Activated CD4-positive, alpha-beta T cell treated with anti-CD3 and anti-CD28 coated beads for 1 hour (primary cell): Measurements from ENCODE around the gene IL2RA.

ENCODE experiments used
- DNase-seq: peaks from one replicate; pipeline ENCODE4 v3.0.0-alpha.2; 2020

IL2RA gene

DNA sequence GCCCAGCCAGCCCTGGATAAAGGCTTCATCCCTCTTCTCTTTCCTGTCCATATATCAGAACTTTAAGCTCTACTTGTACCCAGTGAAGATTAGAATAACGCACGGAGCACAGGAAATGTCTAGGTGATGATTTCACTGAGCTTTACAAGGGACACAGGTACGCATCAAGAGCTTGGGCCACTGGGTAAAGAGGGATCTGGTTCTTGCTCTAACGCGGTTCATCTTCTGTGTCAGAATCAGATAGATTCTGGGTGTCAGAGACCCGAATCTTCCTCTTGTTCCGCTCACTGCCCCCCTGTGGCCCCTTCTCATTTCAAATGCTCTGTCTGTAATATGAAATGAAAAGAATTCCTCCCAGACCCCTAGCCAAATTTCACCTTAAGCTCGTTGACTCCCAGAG lies 24.7 kb downstream of the IL2RA start:
- no peak for DNase-seq

DNA sequence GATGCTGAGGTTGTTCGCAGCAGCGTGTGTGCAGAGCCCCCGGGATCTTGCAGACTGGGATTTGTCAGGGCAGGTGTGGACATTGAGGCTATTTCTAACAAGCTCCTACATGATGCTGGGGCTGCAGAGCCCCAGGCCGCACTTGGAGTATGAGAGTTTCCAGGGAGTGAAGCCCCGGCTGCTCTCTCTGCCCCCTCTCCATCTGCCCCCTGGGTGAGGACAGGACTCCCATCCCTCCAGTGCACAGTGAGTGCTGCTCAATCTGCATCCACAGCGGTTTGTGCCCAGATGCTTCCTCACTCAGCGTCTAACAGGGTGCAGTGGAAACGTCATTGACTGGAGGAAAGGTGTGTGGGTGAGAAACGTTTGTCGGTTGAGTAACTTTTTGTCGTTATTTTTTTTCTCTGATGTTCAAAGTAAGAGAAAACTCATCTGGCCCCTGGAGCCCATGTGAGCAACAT lies 25.3 kb downstream of the IL2RA start:
- no peak for DNase-seq

DNA sequence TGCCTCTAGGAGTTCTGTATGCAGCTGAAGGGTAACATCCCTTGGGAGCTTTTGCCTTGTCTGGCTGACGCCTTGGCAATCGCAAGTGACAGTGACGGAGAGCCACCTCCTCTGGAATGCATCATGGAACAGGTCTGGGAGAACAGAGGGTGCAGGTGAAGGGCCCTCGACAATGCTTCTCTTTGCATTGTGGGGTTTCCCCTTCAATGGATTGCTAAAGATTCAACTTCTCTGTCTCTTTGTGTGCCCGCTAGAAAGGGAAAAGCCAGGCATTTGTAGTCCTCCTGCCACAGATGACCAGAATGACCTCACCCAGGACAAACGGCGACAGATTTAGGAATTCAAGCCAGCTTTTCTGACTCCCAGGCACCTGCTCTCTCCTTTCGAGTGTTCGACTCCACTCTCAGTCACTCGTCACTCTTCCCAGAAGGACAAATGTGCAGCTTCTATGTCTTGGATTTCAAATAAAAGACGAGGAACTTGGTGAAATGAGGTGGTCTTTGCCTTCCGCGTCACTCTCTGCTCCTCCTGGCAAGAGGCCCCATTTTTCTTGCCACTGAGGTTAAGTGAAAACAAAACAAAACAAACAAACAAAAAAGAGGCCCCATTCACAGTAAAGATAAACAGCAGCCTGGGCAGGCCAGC lies 26.1 kb downstream of the IL2RA start:
- no peak for DNase-seq

- no peak for DNase-seq
Observed at GRCh38 chr10:6035101-6035834, 26.9 kb downstream of the IL2RA start.

- DNase-seq: no peak
Observed at GRCh38 chr10:6034371-6034770, 27.8 kb downstream of the IL2RA start.

DNA sequence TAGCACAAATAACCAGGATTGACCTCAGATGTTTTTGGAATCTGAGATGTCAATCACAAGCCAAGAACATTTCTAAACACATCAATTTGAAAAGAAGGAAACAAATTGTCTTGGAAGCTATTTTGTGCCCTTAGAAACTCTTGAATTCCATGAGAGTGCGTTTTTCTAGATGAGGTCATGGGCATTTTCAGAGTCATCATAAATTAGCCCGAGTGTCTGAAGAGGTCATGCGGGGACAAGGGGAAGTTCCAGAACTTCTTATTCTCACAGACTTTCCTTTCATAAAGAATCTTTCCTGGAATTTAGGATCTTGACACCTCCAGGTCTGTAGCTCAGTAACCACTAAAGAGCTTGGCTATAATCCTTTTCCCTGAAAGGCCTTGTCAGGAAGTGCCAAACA lies 28.2 kb downstream of the IL2RA start:
- no peak for DNase-seq

- DNase-seq: no peak
Observed at GRCh38 chr10:6030940-6031339, 31.2 kb downstream of the IL2RA start.

DNA sequence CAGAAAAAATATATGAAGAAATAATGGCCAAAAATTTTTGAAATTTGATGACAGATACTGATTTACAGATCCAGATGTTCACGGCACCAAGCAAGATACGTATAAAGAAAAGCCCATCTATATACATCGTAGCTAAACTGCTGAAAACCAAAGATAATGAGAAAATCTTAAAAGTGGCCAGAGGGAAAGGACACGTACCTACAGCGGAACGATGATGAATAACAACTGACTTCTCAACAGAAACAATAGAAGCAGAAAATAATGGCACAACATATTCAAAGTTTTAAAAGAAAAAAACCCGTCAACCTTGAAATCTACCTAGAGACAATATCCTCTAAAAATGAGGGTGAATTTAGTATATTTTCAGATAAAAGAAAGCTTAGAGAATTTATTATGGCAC lies 31.9 kb downstream of the IL2RA start:
- no peak for DNase-seq

GRCh38 chr10:6027929-6028328 lies 34.2 kb downstream of the IL2RA start:
- no peak for DNase-seq

- DNase-seq: no peak
Observed at GRCh38 chr10:6025683-6026255, 36.4 kb downstream of the IL2RA start.

DNA sequence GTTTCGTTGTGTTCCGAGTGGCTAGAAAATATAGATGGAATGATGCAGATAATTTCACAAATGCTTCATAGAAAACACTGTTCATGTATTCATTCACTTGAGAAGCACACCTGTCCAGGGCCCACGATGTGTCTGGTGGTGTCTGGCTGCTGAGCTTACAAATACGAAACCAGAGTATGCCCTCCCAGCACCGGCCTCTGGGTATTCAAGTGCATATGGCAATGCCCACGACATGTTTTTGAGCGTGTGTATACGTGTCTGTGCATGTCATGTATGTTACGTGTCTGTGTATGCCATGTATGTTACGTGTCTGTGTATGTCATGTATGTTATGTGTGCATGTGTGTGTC lies 37.9 kb downstream of the IL2RA start:
- DNase-seq: no peak

DNA sequence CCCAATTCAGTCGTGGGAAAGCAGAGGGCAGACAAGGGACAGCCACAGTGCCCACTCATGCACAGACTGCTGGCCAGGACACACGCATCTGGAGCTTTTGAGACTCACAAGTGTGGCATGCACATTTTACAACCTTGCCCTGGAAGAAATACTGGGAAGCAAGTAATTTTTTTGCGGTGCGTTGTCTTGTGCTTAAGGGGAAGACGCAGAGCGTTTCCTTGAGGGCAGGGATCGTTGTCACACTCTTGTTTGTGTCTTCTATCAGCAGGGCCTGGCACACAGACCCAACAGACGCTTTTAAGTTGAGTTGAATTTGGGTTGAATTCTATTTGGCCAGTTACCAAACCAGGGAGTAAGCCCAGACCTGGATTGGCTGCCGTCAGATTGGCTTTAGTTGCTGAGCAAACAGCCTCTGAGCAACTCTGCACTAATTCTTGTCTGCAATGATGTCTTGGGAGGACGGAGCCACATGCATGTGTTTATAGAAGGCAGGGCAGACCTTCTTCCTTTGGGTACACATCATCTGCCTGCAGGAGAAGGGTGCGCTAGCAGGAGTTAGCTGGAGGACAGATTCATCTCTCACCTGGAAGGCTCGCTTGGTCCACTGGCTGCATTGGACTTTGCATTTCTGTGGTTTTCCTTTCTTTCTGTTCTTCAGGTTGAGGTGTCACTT lies 38.4 kb downstream of the IL2RA start:
- DNase-seq: no peak

DNA sequence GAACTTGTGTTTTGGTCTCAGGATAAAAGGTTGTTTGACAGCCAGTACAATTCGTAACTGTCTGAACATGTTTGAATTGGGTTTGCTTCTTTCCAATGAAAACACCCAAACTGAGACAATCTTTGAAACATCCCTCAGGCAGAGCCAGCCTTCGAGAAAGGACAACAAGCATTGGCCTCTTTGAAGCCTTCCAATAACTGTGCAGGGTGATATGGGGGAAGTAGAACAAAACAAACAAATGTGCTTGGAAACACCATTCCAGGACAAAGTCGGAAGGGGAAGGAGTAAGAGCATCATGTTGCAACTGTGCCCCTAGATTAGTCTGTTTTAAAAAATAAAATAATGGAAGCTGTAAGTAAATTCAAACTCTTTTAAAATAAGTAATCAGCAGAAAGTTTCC lies 39.5 kb downstream of the IL2RA start:
- DNase-seq: no peak

GRCh38 chr10:6020826-6021225 lies 41.3 kb downstream of the IL2RA start:
- DNase-seq: no peak

DNA sequence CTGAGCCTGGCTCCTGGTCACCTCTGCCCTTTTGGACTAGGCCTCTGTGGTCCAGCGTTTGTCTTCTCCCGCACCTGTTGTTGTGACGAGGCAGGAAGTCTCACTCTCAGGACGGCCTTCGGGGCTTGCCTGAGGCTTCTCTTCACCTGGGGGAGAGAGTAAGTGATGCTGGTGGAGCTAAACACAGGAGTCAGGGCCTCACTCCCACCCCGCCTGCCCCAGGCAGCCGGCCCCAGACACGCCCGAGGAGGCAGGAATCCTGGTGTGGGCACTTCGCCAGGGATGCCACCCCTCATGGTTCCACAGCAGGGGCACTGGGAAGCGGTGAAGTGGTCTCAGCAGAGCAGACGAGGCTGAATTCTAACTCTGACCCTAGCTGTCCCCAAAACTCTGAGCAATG lies 42.4 kb downstream of the IL2RA start:
- DNase-seq: no peak

GRCh38 chr10:6019010-6019782 lies 43.0 kb downstream of the IL2RA start:
- no peak for DNase-seq

- no peak for DNase-seq
Observed at GRCh38 chr10:6018422-6018821, 43.7 kb downstream of the IL2RA start.

GRCh38 chr10:6017781-6018354 lies 44.3 kb downstream of the IL2RA start:
- DNase-seq: no peak

- peak; percentile 37 for DNase-seq
Observed at GRCh38 chr10:6014241-6014761, 47.9 kb downstream of the IL2RA start.

DNA sequence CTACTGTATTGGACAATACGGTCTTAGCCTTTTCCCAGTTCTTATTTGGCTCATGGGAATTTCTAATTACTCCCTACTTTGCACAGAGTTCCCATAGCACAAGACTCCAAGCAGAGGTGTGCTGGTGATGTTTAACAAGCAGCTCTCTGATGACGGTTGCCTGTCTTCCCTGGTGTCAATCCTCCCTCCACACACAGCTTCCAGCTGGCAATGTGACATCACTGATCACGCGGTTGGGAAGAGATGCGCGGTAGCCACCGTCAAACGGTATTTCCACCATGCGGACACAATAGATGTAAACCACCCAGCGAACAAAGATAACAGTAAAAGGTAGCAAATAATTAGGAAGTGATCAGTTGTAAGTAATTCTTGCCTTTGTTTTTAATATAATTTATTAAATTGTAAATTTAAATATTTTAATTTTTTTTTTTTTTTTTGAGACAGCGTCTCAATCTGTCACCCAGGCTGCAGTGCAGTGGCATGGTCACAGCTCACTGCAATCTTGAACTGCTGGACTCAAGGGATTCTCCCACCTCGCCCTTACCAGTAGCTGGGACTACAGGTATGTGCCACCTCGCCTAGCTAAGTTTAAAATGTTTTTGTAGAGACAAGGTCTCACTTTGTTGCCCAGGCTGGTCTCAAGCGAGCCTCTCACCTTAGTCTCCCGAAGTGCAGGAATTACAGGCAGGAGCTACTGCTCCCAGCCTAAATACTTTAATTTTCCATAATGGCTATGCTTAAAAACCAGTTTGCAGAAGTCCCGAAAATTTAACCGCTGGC lies 48.6 kb downstream of the IL2RA start:
- DNase-seq: no peak

- DNase-seq: no peak
Observed at GRCh38 chr10:6012121-6012905, 49.9 kb downstream of the IL2RA start.
